HFF-Myc (cell line): ENCODE data around the gene SMAP2.
A peak's percentile ranks its signal among the peaks of the same experiment; 100 is the strongest.

Source experiments
- DNase-seq: peaks from one replicate; pipeline ENCODE4 v3.0.0-alpha.2; 2011; ENCODE audit warnings: low read depth; ENCODE audit errors: extremely low read depth
- H3K4me3 ChIP-seq: replicated peaks from 2 replicates; pipeline ENCODE4 v1.5.1; 2011; ENCODE audit warnings: low read depth, mild to moderate bottlenecking, control low read depth, low read length
- TF ChIP-seq, protein P1 (sequence below): IDR thresholded peaks from 2 replicates; pipeline ENCODE4 v1.5.1; 2012; ENCODE audit warnings: mild to moderate bottlenecking, low read depth, low read length, control low read depth; ENCODE audit errors: missing control alignments

The SMAP2 gene

DNA sequence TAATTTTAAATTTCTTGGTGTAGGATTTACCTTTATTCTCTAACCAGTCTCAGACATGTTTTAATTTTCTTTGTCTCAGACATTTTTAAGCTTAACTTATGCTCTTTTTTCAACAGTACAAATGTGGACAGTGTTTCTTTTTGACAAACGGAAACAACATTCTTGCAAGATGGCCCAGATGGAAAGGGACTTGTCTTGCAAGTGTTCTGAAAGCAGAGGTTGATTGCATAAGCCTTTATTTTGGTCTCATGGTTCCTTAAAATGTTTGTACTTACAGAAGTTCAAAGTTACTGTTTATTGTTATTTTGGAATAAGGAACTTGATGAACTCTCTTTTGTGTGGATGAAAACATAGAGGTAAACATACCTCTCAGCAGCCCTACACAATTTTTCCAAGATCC lies 22.9 kb downstream of the SMAP2 start:
- no peak overlapping the region for H3K4me3 ChIP-seq
- DNase-seq, result no peak
- TF ChIP-seq, protein P1, sequence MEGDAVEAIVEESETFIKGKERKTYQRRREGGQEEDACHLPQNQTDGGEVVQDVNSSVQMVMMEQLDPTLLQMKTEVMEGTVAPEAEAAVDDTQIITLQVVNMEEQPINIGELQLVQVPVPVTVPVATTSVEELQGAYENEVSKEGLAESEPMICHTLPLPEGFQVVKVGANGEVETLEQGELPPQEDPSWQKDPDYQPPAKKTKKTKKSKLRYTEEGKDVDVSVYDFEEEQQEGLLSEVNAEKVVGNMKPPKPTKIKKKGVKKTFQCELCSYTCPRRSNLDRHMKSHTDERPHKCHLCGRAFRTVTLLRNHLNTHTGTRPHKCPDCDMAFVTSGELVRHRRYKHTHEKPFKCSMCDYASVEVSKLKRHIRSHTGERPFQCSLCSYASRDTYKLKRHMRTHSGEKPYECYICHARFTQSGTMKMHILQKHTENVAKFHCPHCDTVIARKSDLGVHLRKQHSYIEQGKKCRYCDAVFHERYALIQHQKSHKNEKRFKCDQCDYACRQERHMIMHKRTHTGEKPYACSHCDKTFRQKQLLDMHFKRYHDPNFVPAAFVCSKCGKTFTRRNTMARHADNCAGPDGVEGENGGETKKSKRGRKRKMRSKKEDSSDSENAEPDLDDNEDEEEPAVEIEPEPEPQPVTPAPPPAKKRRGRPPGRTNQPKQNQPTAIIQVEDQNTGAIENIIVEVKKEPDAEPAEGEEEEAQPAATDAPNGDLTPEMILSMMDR, result no peak

DNA sequence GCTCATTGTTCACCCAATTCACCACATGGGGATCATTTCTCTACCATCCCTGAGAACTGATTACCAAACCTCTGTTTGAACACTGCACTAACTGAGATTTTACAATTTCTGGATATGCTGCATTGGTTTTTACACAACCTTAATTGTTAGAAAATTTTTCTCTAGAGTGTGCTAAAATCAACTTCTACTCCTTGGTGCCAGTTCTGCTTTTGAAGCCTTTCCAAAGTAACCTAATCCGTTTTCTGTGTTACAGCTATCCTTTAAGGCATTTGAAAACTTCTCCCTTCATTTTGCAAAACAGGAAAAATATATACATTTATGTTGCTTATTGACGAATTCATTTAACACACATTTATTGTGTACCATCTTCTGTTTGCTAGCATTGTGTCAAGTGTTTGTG lies 23.7 kb downstream of the SMAP2 start:
- H3K4me3 ChIP-seq, result no peak overlapping the region
- TF ChIP-seq, protein P1, result no peak
- DNase-seq, result no peak

DNA sequence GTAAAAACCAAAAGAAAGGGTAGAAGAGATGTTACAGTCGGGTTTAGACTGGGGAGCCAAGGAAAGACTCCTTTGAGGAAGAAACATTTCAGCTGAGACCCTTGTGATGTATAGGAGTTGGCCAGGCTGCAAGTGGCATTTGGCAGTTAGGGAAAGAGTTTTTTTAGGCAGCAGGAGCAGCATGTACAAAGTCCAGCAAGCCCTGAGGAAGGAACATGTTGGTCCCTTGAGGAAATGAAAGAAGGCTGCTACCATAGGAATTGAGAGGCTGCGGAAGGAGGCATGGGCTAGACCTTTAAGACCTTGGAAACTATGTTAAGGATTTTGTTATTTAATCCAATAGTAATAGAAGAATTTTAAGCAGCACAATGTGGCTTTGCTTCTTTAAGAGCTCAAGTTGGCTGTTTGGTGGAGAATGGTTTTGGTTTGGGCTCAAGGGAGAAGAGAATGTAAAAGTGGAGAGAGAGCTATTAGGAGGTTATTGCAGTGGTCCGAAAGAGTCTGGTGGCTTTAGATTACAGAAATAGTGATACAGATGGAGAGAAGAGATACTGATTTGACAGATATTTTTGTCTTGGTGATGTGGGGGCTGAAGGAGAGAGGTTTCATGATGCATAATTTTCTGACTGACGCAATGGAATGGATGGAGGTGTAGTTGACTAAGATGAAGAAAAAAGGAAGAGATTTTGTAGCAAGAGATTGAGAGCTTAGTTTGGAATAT lies 26.6 kb downstream of the SMAP2 start:
- no peak for DNase-seq
- TF ChIP-seq, protein P1, result no peak

DNA sequence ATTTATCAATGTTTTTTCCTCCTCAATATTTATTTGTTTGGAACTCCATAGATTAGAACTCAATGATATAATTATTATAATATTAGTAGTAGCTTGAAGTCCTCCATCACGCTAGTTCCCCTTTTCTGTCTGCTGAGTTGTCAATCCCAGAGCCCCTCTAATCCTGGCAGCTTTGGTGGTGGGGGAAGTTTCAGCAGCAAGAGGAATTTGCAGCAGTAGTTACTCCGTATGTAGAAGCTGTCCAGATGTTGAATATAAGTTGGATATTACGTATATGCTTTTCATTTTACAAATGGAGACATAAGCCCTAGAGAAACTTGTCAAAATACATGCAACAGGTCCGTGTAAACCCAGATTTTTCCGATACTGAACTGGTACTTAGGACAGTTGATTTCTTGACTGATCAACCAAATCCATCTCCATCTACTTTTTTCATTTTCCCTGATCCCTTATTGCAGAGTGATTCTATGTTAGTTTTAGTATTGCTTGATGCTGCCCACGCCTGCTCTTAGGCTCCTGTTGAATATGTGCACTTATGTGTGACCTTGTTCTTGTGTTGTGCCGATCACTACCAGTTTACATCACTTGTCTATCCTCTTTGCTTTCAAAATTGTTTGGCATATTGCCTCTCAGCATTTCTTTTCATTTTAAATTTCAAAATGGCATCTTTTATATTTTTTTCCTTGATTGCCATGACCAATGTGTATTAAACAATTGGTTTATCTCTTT lies 28.1 kb downstream of the SMAP2 start:
- H3K4me3 ChIP-seq, result no peak overlapping the region
- TF ChIP-seq, protein P1, result no peak
- DNase-seq, result no peak

More for the DNA sequence above, 26.6 kb downstream of the SMAP2 start:
- H3K4me3 ChIP-seq, result no peak overlapping the region

DNA sequence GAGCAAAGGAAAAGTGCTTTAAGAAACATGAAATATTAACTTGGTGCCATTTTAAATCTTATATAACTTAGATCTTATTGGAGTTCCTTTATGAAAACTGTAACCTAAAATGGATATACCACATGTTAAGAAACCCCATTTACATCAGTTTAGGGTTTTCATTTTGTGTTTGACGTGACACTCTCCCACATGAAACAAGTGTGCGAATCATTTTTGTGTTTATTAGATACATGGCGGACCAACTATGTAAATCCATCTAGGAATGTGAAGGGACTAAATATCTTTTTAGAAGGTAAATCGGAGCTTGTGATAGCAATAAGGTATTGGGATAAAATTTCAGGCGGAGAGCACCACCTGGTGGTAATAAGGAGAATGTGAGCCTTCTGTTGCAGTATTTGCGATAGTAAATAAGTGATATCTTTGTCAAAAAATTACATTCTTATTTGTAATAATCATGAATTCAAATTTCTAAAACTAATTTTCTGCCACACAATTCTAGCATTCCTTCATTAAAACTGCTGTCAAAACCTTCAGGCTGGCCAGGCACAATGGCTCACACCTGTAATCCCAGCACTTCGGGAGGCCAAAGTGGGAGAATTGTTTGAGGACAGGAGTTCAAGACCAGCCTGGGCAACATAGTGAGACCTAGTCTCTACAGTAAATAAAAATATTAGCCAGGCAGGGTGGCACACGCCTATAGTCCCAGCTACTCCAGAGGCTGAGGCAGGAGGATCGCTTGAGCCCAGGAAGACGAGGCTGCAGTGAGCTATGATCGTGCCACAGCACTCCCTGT lies 31.3 kb downstream of the SMAP2 start:
- DNase-seq, result peak; percentile 37
- no peak overlapping the region for H3K4me3 ChIP-seq
- TF ChIP-seq, protein P1, result peak; percentile 61

DNA sequence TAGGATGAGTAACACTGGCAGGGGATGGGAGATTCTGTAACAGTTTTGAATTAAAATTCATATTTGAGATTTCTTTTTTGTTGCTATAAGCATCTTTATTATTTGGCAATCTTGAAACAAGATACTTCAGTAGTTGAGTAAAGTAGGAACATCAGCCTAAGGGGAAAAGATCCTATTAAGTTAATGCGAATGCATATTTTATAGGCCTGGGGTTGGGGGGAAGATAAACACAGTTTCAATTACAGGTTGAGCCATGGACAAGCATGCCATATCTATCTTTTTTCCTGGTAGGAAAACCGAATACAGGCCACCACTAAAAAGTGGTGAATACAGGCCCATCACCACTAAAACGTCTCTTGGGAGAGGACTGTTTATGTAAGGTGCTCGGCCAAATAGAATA lies 32.3 kb downstream of the SMAP2 start:
- TF ChIP-seq, protein P1, result no peak
- H3K4me3 ChIP-seq, result no peak overlapping the region
- DNase-seq, result no peak
